ENCODE results near the gene KDSR.

The KDSR gene

DNA sequence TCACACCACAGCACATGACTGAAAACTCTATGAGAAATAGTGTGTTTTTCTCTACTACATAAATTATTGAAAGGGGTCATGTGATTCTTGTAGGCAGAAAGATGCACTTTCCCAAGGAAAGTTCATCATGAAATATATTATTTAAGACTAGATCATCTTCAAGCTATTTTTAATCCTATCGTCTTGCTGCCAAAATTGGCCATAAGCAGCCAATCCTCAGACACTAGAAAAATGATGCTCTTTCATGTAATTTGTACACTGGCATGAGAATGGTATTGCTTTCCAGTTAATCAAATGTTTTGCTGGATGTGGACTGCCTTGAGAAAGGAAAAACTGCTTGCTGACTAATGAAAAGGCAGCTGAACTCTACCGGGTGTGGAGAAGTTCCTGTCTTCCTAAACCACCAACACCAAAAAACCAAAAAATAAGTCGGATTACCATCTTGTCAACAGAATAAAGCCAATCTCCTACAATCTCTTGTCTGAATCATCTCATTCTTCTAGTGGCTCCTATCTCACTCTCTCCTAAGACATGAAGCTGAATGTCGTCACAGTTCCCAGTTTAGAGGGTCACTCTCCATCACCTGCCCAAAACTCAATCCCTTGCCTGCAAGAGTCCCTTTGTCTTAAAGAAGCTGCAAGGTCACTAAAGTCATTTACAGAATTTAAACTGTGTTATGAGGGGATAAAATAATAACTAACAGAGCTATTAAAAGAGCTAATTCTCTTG is 52.8 kb downstream of the KDSR start:
- Histone ChIP-seq H3K27ac (replicated peaks) (no peak overlapping the region), H3K27me3 (ENCODE audit: insufficient read depth, poor library complexity, severe bottlenecking) (no peaks in the 10 kb centered on the region), H3K4me3 (replicated peaks; ENCODE audit: insufficient read depth, low read length) (no peak overlapping the region)
- DNase-seq (ENCODE audit: low read depth in 1 of 2, low spot score in 1 of 2): no peak
- TF ChIP-seq POLR2AphosphoS5 (IDR thresholded peaks at IDR 0.05; ENCODE audit: low read depth) (no peak), GABPA (IDR thresholded peaks at IDR 0.05; ENCODE audit: low read depth) (no peak), SPI1 (IDR thresholded peaks at IDR 0.05; ENCODE audit: borderline replicate concordance, low read depth) (no peak; the same call in 1 of the 2 replicates)
- TF ChIP-seq, protein P1, sequence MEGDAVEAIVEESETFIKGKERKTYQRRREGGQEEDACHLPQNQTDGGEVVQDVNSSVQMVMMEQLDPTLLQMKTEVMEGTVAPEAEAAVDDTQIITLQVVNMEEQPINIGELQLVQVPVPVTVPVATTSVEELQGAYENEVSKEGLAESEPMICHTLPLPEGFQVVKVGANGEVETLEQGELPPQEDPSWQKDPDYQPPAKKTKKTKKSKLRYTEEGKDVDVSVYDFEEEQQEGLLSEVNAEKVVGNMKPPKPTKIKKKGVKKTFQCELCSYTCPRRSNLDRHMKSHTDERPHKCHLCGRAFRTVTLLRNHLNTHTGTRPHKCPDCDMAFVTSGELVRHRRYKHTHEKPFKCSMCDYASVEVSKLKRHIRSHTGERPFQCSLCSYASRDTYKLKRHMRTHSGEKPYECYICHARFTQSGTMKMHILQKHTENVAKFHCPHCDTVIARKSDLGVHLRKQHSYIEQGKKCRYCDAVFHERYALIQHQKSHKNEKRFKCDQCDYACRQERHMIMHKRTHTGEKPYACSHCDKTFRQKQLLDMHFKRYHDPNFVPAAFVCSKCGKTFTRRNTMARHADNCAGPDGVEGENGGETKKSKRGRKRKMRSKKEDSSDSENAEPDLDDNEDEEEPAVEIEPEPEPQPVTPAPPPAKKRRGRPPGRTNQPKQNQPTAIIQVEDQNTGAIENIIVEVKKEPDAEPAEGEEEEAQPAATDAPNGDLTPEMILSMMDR (IDR thresholded peaks at IDR 0.05; ENCODE audit: insufficient read depth, low read length): no peak
- TF ChIP-seq, protein P2, sequence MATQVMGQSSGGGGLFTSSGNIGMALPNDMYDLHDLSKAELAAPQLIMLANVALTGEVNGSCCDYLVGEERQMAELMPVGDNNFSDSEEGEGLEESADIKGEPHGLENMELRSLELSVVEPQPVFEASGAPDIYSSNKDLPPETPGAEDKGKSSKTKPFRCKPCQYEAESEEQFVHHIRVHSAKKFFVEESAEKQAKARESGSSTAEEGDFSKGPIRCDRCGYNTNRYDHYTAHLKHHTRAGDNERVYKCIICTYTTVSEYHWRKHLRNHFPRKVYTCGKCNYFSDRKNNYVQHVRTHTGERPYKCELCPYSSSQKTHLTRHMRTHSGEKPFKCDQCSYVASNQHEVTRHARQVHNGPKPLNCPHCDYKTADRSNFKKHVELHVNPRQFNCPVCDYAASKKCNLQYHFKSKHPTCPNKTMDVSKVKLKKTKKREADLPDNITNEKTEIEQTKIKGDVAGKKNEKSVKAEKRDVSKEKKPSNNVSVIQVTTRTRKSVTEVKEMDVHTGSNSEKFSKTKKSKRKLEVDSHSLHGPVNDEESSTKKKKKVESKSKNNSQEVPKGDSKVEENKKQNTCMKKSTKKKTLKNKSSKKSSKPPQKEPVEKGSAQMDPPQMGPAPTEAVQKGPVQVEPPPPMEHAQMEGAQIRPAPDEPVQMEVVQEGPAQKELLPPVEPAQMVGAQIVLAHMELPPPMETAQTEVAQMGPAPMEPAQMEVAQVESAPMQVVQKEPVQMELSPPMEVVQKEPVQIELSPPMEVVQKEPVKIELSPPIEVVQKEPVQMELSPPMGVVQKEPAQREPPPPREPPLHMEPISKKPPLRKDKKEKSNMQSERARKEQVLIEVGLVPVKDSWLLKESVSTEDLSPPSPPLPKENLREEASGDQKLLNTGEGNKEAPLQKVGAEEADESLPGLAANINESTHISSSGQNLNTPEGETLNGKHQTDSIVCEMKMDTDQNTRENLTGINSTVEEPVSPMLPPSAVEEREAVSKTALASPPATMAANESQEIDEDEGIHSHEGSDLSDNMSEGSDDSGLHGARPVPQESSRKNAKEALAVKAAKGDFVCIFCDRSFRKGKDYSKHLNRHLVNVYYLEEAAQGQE (IDR thresholded peaks at IDR 0.05; ENCODE audit: insufficient replicate concordance, low read depth): no peak

DNA sequence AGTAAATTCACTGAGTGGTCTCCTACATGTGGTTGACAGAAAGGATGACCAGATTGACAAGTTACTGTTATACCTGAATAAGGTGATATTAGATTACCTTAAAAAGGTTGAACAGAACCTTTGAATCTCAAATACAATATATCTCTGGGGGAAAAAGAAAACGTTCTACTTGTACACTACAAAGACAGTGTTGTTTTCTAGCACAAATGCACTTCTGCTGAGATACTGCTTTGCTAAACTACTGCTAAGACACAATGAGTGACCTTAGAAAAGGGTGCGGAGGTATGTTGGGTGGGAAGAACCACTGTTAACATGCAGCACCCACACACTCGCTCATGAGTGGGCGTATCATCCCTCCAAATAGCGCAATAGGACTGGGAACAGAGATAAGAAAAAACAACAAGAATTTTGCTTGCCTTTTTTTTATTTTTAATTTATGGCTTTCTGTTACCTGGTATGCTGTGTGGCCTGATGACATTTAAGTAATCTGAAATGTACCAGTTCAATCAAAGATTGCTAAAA is 53.5 kb downstream of the KDSR start:
- H3K27me3 ChIP-seq (ENCODE audit: insufficient read depth, poor library complexity, severe bottlenecking): no peaks in the 10 kb centered on the region
- TF ChIP-seq POLR2AphosphoS5 (IDR thresholded peaks at IDR 0.05; ENCODE audit: low read depth) (no peak), GABPA (IDR thresholded peaks at IDR 0.05; ENCODE audit: low read depth) (no peak), SPI1 (IDR thresholded peaks at IDR 0.05; ENCODE audit: borderline replicate concordance, low read depth) (no peak)
- TF ChIP-seq, protein P2 (IDR thresholded peaks at IDR 0.05; ENCODE audit: insufficient replicate concordance, low read depth): no peak
- TF ChIP-seq, protein P1 (IDR thresholded peaks at IDR 0.05; ENCODE audit: insufficient read depth, low read length): no peak
- no peak overlapping the region for H3K27ac ChIP-seq (replicated peaks)
- H3K4me3 ChIP-seq (replicated peaks; ENCODE audit: insufficient read depth, low read length): no peak overlapping the region
- DNase-seq (ENCODE audit: low read depth in 1 of 2, low spot score in 1 of 2): no peak

DNA sequence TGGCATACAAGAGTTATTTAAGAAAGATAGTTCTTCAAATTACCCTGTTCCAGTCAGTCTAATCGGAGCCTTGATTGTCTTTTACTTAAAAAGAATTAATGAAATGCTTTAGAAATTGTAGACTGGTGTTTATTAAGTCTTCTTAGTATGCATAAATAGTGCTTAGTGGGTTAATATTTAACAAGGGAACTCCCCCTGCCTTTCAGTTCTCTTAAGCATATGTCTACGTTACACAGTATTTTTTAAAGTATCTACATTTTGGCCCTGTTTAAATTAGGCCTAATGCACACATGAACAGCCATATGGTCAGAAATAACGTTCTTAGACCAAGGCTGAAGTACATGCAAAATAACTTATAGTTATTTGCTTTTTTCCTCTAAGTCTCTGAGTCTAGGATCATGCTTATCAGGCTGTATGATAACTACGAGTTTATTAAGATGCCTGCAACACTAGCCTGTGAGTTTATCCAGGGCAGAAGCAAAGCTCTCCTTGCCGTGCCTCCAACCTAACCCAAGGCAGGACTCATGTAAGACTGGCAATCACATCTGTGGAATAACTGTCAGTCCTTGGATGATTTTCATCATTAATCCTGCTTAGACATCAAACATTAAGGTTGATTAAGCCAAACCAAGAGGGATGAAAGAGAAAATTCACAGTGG is 54.1 kb downstream of the KDSR start:
- TF ChIP-seq SPI1 (IDR thresholded peaks at IDR 0.05; ENCODE audit: borderline replicate concordance, low read depth) (no peak), GABPA (IDR thresholded peaks at IDR 0.05; ENCODE audit: low read depth) (no peak), POLR2AphosphoS5 (IDR thresholded peaks at IDR 0.05; ENCODE audit: low read depth) (no peak)
- TF ChIP-seq, protein P1 (IDR thresholded peaks at IDR 0.05; ENCODE audit: insufficient read depth, low read length): no peak
- TF ChIP-seq, protein P2 (IDR thresholded peaks at IDR 0.05; ENCODE audit: insufficient replicate concordance, low read depth): no peak
- no peak for DNase-seq (ENCODE audit: low read depth in 1 of 2, low spot score in 1 of 2)

More for the DNA sequence above, 54.1 kb downstream of the KDSR start:
- no peak overlapping the region for H3K27ac ChIP-seq (replicated peaks)
- no peak overlapping the region for H3K4me3 ChIP-seq (replicated peaks; ENCODE audit: insufficient read depth, low read length)
- no peaks in the 10 kb centered on the region for H3K27me3 ChIP-seq (ENCODE audit: insufficient read depth, poor library complexity, severe bottlenecking)

All from HL-60 (cell line).